HG03354 (cell line): ENCODE data around the gene COQ10A.
"Not testable (repeated sequence)": the region's sequence is repeated elsewhere in the genome, so short reads cannot be mapped to it uniquely, and the experiment has no call there.

ENCODE experiments used
- ATAC-seq: cut with Tn5 transposase; IDR thresholded peaks from one replicate; pipeline ENCODE4 v1.9.1; 2021; ENCODE audit warnings: mild to moderate bottlenecking; ENCODE audit not compliant: unreplicated experiment, poor library complexity, severe bottlenecking

Gene COQ10A

GRCh38 chr12:56267443-56268071, 815 bp downstream of the COQ10A start:
- ATAC-seq: peak; percentile 1

GRCh38 chr12:56271031-56271430, 4.3 kb downstream of the COQ10A start:
- ATAC-seq: no peak

GRCh38 chr12:56272468-56272867, 5.7 kb downstream of the COQ10A start:
- ATAC-seq: not testable (repeated sequence)

DNA sequence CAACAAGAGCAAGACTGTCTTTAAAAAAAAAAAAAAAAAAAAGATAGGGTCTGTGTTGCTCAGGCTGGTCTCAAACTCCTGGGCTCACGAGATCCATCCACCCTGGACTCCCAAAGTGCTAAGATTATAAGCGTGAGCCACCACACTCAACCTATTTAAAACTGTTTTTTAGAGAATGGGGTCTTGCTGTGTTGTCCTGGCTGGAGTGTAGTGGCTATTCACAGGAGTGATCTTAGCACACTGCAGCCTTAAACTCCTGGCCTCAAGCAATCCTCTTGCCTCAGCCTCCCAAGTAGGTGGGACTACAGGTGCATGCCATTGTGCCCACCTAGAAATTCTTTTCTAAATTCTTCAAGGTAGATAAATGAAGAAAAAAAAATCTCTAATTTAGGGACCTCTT, 7.6 kb downstream of the COQ10A start:
- no peak for ATAC-seq

- ATAC-seq: no peak
Observed at GRCh38 chr12:56278905-56279304, 12.2 kb downstream of the COQ10A start.

DNA sequence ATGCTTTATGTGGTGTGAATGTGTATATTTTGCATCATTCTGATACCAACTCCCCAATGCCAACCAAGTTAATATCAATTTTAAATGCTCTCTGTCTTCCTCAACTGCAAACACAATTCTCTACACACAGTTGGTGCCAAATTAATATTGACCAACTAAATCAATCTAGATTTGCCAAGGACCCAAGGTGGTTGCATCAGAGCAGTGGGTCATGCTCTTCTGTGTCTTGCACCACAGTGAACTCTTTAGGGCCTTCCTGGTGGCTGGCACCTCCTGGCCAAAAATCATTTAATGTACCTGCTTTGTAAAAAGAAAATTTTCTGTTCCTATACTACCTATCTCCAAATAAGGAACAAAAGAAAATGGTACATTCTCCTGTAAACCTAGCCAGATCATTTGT, 14.1 kb downstream of the COQ10A start:
- no peak for ATAC-seq

GRCh38 chr12:56282030-56282429, 15.3 kb downstream of the COQ10A start:
- ATAC-seq: no peak

GRCh38 chr12:56282579-56282978, 15.8 kb downstream of the COQ10A start:
- no peak for ATAC-seq

- ATAC-seq: not testable (repeated sequence)
Observed at GRCh38 chr12:56284263-56284662, 17.5 kb downstream of the COQ10A start.

- no peak for ATAC-seq
Observed at GRCh38 chr12:56286044-56286830, 19.5 kb downstream of the COQ10A start.

GRCh38 chr12:56288705-56289387, 22.1 kb downstream of the COQ10A start:
- no peak for ATAC-seq

GRCh38 chr12:56293795-56294194, 27.1 kb downstream of the COQ10A start:
- ATAC-seq: no peak

DNA sequence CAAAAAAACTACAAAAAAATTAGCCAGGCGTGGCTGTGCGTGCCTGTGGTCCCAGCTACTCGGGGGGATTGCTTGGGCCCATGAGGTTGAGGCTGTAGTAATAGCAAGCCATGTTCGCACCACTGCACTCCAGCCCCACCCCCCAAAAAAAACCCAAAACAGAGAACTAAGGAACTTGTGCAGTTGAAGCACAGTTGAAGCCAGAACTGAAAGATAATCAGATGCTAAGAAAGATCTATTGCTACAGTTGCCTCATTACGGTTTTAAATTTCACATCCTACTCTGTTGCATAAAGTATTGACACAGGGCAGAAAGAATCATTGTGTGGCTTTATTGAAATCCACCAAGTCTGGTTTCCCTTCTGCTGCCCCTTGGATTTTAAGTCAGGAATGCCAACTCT, 29.6 kb downstream of the COQ10A start:
- ATAC-seq: no peak

DNA sequence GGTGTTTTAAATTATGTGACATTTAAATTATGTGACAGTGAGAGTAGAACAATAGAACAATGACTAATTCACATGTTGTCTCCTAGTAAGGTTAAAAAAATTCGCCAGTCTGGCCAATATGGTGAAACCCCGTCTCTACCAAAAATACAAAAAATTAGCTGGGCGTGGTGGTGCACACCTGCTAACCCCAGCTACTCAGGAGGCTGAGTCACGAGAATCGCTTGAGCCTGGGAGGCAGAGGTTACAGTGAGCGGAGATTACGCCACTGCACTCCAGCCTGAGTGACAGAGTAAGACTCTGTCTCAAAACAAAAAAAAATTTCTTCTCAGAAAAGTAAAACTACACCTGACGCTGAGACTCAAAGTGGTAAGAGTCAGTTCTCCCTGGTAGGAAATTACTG, 30.7 kb downstream of the COQ10A start:
- ATAC-seq: no peak

GRCh38 chr12:56298828-56299227, 32.1 kb downstream of the COQ10A start:
- no peak for ATAC-seq

DNA sequence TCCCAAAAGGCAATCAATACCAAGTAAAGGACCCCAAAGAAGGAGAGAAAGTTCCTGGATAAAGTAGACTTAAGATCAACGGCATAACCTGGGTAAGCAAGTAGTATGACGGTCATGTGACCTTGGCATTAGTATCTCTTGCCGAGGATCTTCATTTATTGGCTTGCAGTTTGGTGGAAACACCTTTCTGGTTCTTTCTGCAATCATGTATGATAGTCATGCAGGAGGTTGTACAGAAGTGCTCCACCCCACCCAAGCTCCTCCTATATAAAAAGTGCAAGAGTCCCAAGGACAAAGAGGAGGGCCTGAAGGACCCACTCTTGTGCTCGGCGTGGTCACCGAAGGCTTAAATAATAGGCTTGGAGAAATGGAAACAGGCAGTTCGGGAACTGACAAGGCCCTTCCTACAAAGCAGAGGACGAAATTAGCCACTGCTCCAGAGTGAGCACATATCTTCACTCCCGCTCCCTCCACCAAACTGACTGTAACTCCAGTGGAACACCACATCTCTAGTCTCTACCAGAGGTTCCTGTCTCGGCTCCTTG, 32.6 kb downstream of the COQ10A start:
- no peak for ATAC-seq

DNA sequence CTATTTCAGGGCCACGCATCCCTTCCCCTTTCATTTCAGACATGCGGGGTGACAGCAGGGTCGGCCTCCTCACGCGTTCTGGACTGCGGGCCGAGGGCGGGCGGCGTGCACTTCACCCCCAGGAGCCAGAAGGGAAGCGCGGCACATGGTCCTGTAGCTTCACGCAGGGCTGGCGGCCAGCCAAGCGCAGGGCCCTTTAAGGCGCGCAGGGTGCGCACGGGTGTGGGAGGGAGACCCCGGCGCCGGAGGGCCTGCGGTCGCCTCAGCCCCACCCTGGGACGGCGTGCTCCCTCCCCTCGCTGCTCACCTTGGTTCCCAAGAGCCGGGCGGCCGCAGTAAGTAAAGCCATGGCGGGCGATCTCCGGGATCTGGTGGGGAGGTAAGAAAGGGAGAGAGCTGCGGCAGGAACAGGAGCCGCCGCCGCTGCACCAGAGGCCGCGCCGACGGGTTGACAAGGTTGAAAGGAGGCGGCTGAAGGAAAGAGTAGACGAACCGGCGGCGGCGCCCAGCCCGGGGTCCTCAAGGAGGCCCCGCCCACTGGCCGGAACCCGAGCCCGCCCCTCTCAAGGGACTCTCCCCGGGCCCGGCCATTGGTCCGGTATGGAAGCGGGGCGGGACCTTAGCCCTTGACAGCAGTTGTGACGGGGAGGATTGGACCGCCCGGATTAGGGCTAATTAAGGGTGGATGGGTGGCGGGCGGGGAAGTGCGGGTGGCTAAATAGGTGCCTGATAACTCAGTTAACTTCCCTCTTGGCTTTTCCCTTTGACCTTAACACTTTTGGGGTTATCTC, 33.3 kb downstream of the COQ10A start, which contains the start of gene CS:
CS (minus strand) TSS at position 478 of the 791 bp plus-strand sequence; CDS start at position 349, 129 bp downstream.
- ATAC-seq: peak; percentile 94

DNA sequence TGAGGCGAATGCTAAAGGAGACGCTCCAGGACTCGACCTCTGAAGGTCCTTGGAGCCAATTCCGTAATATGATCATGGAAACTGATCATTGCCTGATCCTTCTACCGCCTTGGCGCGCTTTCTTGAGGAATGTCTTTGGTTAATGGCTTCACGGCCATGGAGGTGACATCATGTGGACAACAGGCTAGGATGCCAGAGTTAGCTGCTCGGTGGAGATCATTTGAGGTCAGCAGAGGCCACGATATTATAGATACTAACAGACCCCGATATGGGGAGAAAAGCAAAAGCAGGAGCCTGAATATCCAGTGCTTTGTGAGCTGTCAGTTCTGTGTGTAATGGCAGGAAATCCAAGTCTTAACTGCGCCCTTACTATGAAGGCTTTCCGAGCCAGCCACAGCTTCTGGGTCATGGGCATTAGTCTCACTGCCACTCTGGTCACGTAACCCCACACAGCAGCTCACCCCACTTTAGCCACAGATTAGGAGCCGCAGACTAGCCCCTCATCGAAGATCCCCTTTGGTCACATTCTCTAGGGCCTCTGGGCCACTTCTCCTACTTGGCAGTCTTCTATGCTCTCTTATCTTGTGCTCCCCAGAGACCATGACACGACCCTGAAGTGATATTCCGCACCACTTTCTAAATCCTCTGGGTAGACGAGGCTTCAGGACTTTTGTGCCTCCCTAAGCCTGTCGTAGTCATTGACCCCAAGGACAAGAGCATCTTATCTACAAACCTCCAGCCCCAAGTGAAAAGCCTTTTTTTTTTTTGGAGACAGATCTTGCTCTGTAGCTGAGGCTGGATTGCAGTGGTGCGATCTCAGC, 34.1 kb downstream of the COQ10A start:
- ATAC-seq: no peak

- ATAC-seq: no peak
Observed at GRCh38 chr12:56304276-56304675, 37.5 kb downstream of the COQ10A start.
